ENCODE measurements around the gene GALM. TPM values are rescaled to one million over a fixed set of nuclear protein-coding genes. Genes with fewer than 3 reads are reported as not detected.

GALM gene
- total and polyA plus RNA-seq, 2 of the 8 experiments (the other 6 are each of a cell fraction or from before 2014, with no cell fraction given) = 9.9 to 13.1 TPM

GRCh38 chr2:38691994-38692393 is 26.1 kb downstream of the GALM start:
- Histone ChIP-seq H2BK15ac (ENCODE audit: low read length) (no peak overlapping the region), H3K23ac (ENCODE audit: insufficient read length) (no peak overlapping the region), H3K79me2 (ENCODE audit: control insufficient read depth in 1 of 2, insufficient read depth in 2 of 2, low read length in 2 of 2) (no peaks in the 10 kb centered on the region), H4K8ac (ENCODE audit: extremely low read depth, insufficient read depth, low read length) (no peak overlapping the region), H2AK5ac (ENCODE audit: low read depth, low read length) (no peak overlapping the region), H3K14ac (ENCODE audit: insufficient read length) (no peak overlapping the region), H3K56ac (replicated peaks; ENCODE audit: insufficient read length, low read depth, low read length) (no peak overlapping the region), H3K27ac (ENCODE audit: low read depth, low read length) (no peak overlapping the region), H3K79me1 (ENCODE audit: low read depth, low read length) (no peaks in the 10 kb centered on the region), H2BK12ac (ENCODE audit: low read depth, low read length) (no peak overlapping the region), H2AFZ (ENCODE audit: low read length) (no peak overlapping the region), H3K9ac (replicated peaks in 1 of 4; ENCODE audit: extremely low read depth in 1 of 4, low read depth in 3 of 4, low read length in 3 of 4) (no peak overlapping the region), H3K4ac (replicated peaks; ENCODE audit: insufficient read length, low read depth, low read length) (no peak overlapping the region), H3K36me3 (ENCODE audit: control insufficient read depth in 2 of 4, insufficient read depth in 4 of 4, low read length in 3 of 4) (no peaks in the 10 kb centered on the region; a peak in 1 of 8 replicates), H2BK5ac (ENCODE audit: low read depth, low read length) (no peak overlapping the region), H2BK20ac (ENCODE audit: low read length) (no peak overlapping the region), H4K5ac (ENCODE audit: insufficient read length, low read depth, low read length) (no peak overlapping the region), H2BK120ac (replicated peaks; ENCODE audit: low read depth, low read length) (no peak overlapping the region), H3K4me2 (ENCODE audit: insufficient read depth in 1 of 2, low read depth in 2 of 2, low read length in 2 of 2) (no peak overlapping the region), H3K4me3 (ENCODE audit: extremely low read depth in 1 of 4, insufficient read depth in 2 of 4, low read depth in 3 of 4, low read length in 4 of 4) (no peak overlapping the region), H4K20me1 (replicated peaks in 1 of 2; ENCODE audit: control insufficient read depth in 1 of 2, insufficient read depth in 2 of 2, low read length in 2 of 2) (no peaks in the 10 kb centered on the region), H3K9me3 (ENCODE audit: insufficient read depth in 2 of 2, low read depth in 1 of 2, low read length in 1 of 2) (no peaks in the 10 kb centered on the region), H3K4me1 (replicated peaks in 1 of 4; ENCODE audit: control insufficient read depth in 3 of 4, insufficient read depth in 4 of 4, low read length in 3 of 4) (no peaks in the 10 kb centered on the region; a peak in 1 of 7 replicates), H3K23me2 (ENCODE audit: low read depth, low read length) (no peaks in the 10 kb centered on the region), H3K27me3 (replicated peaks in 1 of 4; ENCODE audit: control insufficient read depth in 3 of 4, extremely low read depth in 1 of 4, insufficient read depth in 3 of 4, low read length in 3 of 4) (no peaks in the 10 kb centered on the region), H3K18ac (ENCODE audit: extremely low read depth, low read length) (no peak overlapping the region), H4K91ac (replicated peaks; ENCODE audit: insufficient read length, low read length) (no peak overlapping the region)
- DNase-seq (ENCODE audit: low read depth in 1 of 2, low spot score in 2 of 2) (no peak), FAIRE-seq (no peak)
- ChIA-PET POLR2A (ENCODE audit: partially characterized antibody) (interaction anchor here (2.1 kb wide), 1 partner anchor 59 kb away, joined by 7 read pairs; the partner anchor contains the start of gene SRSF7), CTCF (ENCODE audit: partially characterized antibody) (interaction anchor here (0.6 to 1.5 kb wide), 3 partner anchors 25 to 156 kb away, joined by 3 read pairs; no protein-coding TSS in a partner anchor)
- TF ChIP-seq EZH2 (IDR thresholded peaks at IDR 0.05; ENCODE audit: low read depth, low read length, severe bottlenecking) (no peak), EGR1 (IDR thresholded peaks at IDR 0.05; ENCODE audit: borderline replicate concordance, low read depth, low read length) (no peak), KDM1A (IDR thresholded peaks at IDR 0.05; ENCODE audit: borderline replicate concordance, low read length) (no peak), TAF7 (optimal IDR thresholded peaks at IDR 0.05; ENCODE audit: borderline replicate concordance, low read depth, low read length) (no peak), YY1 (IDR thresholded peaks at IDR 0.05; ENCODE audit: low read depth, low read length) (no peak), CHD2 (IDR thresholded peaks at IDR 0.05; ENCODE audit: low read length) (no peak), TAF1 (IDR thresholded peaks at IDR 0.05; ENCODE audit: low read depth, low read length) (no peak), RXRA (IDR thresholded peaks at IDR 0.05; ENCODE audit: insufficient read depth, low read depth, low read length) (no peak), MAX (IDR thresholded peaks at IDR 0.05) (no peak), GTF2F1 (IDR thresholded peaks at IDR 0.05; ENCODE audit: borderline replicate concordance, low read depth, low read length) (no peak), RFX5 (IDR thresholded peaks at IDR 0.05; ENCODE audit: borderline replicate concordance, low read depth, low read length) (no peak), SIRT6 (IDR thresholded peaks at IDR 0.05; ENCODE audit: low read length) (no peak), BACH1 (IDR thresholded peaks at IDR 0.05; ENCODE audit: low read length) (no peak)
- WGBS, 2 experiments (ENCODE audit: extremely low coverage in 1 of 2, insufficient coverage in 1 of 2, insufficient read length in 1 of 2, insufficient replicate concordance in 2 of 2, low coverage in 1 of 2, low lambda C conversion rate in 2 of 2, missing lambda C conversion rate in 1 of 2) = 94% methylated on average over 2 of the region's 2 CpGs; no CpG with 5 or more reads in 1 of the 2 experiments
